Fibroblast of villous mesenchyme (primary cell): Measurements from ENCODE around the gene CNTN6. TPM values are rescaled to one million over a fixed set of nuclear protein-coding genes. Genes with fewer than 3 reads are reported as not detected.

Experiments used
- DNase-seq: peaks from one replicate; pipeline ENCODE4 v3.0.0-alpha.2; 2010; ENCODE audit warnings: low read depth
- H3K4me3 ChIP-seq: 2 replicates; pipeline ENCODE4 v1.5.1; 2011; ENCODE audit warnings: low read depth, mild to moderate bottlenecking, low read length
- CTCF ChIP-seq: IDR thresholded peaks from 2 replicates; pipeline ENCODE4 v1.5.1; 2012; ENCODE audit warnings: low read depth, mild to moderate bottlenecking, low read length; ENCODE audit not compliant: insufficient read depth
- total RNA-seq: library from RNA; depleted of rRNA; stranded (reverse); fragments of >200 nt; gene quantifications from 2 replicates; pipeline ENCODE4 v1.2.3, GENCODE V29; 2012

CNTN6 gene
- total RNA-seq, 1 donor, result under 0.01 TPM

- TF ChIP-seq CTCF, result no peak
- no peak for DNase-seq
These were observed 13.2 kb upstream of the CNTN6 start for GRCh38 chr3:1079662-1080061.

GRCh38 chr3:1082108-1082507 lies 10.7 kb upstream of the CNTN6 start:
- TF ChIP-seq CTCF, result peak; percentile 62
- no peak overlapping the region for H3K4me3 ChIP-seq
- DNase-seq, result peak; percentile 53

More at GRCh38 chr3:1079662-1080061, 13.2 kb upstream of the CNTN6 start:
- no peak overlapping the region for H3K4me3 ChIP-seq

- DNase-seq, result peak; percentile 80
- no peak for TF ChIP-seq CTCF
- no peak overlapping the region for H3K4me3 ChIP-seq
These were observed 5.7 kb upstream of the CNTN6 start for GRCh38 chr3:1087066-1087560.

- no peak for TF ChIP-seq CTCF
- no peak overlapping the region for H3K4me3 ChIP-seq
- no peak for DNase-seq
These were observed 4.3 kb upstream of the CNTN6 start for GRCh38 chr3:1088503-1088902.

GRCh38 chr3:1091286-1091685 lies 1.5 kb upstream of the CNTN6 start:
- no peak for TF ChIP-seq CTCF
- no peak overlapping the region for H3K4me3 ChIP-seq
- DNase-seq, result no peak

GRCh38 chr3:1092061-1092460 lies 763 bp upstream of the CNTN6 start:
- no peak for DNase-seq
- no peak overlapping the region for H3K4me3 ChIP-seq
- no peak for TF ChIP-seq CTCF

- H3K4me3 ChIP-seq, result no peak overlapping the region
- DNase-seq, result no peak
These were observed 393 bp downstream of the CNTN6 start for GRCh38 chr3:1093217-1093616.

More at GRCh38 chr3:1093217-1093616, 393 bp downstream of the CNTN6 start:
- no peak for TF ChIP-seq CTCF
